IMR-90 (cell line): ENCODE results near the gene ANTXR1. TPM values are rescaled to one million over a fixed set of nuclear protein-coding genes. Genes with fewer than 3 reads are reported as not detected.
A peak's percentile ranks its signal among the peaks of the same experiment; 100 is the strongest.

ENCODE experiments used
- ATAC-seq: fragments of 200-7000 bp; cut with Tn5 transposase; 2 replicates; pipeline ENCODE4 v1.9.1; 2020; ENCODE audit warnings: low read depth, mild to moderate bottlenecking, moderate library complexity
- BruUV-seq: library from RNA; stranded (reverse); fragments of 400-500 nt; replicated peaks from 2 replicates; lab custom pipeline; 2021; lab: Mats Ljungman, UMichigan
- CTCF ChIA-PET: fragments of 300-600 bp; formaldehyde crosslinking; extraction: SDS; loops from one replicate; lab custom pipeline; 2021; ENCODE audit warnings: antibody characterized with exemption; lab: Yijun Ruan, JAX
- POLR2A ChIA-PET: fragments of 300-600 bp; sonication (Branson Sonifier 250); formaldehyde crosslinking; loops from one replicate; lab custom pipeline; 2022; ENCODE audit warnings: antibody characterized with exemption; ENCODE audit not compliant: unreplicated experiment; lab: Charles Lee
- DNase-seq: peaks from one replicate; pipeline ENCODE4 v3.0.0; 2013
- H2AFZ ChIP-seq: replicated peaks from 2 replicates; pipeline ENCODE3; 2013; ENCODE audit warnings: low read length, mild to moderate bottlenecking; ENCODE audit not compliant: poor library complexity
- H2AK5ac ChIP-seq: 2 replicates; pipeline ENCODE4 v1.6.1; 2013; ENCODE audit warnings: low read depth, low read length, inconsistent platforms
- H2AK9ac ChIP-seq: replicated peaks from 2 replicates; pipeline ENCODE3; 2013; ENCODE audit warnings: mild to moderate bottlenecking, low read depth, low read length, moderate library complexity; ENCODE audit not compliant: poor library complexity
- H2BK120ac ChIP-seq: 2 replicates; pipeline ENCODE4 v1.6.1; 2013; ENCODE audit warnings: low read depth, low read length, inconsistent platforms
- H2BK15ac ChIP-seq: 3 replicates; pipeline ENCODE4 v1.6.1; 2013; ENCODE audit warnings: low read depth, low read length, inconsistent platforms
- H2BK20ac ChIP-seq: 2 replicates; pipeline ENCODE4 v1.6.1; 2013; ENCODE audit warnings: low read depth, mild to moderate bottlenecking, inconsistent platforms, low read length, moderate library complexity
- H2BK5ac ChIP-seq: 2 replicates; pipeline ENCODE4 v1.6.1; 2013; ENCODE audit warnings: mild to moderate bottlenecking, low read depth, low read length, inconsistent platforms; ENCODE audit not compliant: poor library complexity, severe bottlenecking
- H3K14ac ChIP-seq: replicated peaks from 2 replicates; pipeline ENCODE4 v1.6.1; 2013; ENCODE audit warnings: low read depth, low read length, inconsistent platforms
- H3K18ac ChIP-seq: 2 replicates; pipeline ENCODE4 v1.6.1; 2013; ENCODE audit warnings: low read depth, low read length, control low read depth
- H3K23ac ChIP-seq: 2 replicates; pipeline ENCODE4 v1.6.1; 2013; ENCODE audit warnings: low read depth, low read length, inconsistent platforms
- H3K27ac ChIP-seq: 2 replicates; pipeline ENCODE4 v1.5.1; 2013; ENCODE audit warnings: mild to moderate bottlenecking, control low read depth, low read length; ENCODE audit not compliant: insufficient read depth
- H3K27me3 ChIP-seq: 2 replicates; pipeline ENCODE4 v1.6.1; 2013; ENCODE audit warnings: low read length; ENCODE audit not compliant: control insufficient read depth, insufficient read depth
- H3K36me3 ChIP-seq: 2 replicates; pipeline ENCODE4 v1.6.1; 2013; ENCODE audit warnings: low read length, mixed read lengths; ENCODE audit not compliant: control insufficient read depth, insufficient read depth
- H3K4ac ChIP-seq: 2 replicates; pipeline ENCODE4 v1.6.1; 2013; ENCODE audit warnings: low read depth, low read length, inconsistent platforms
- H3K4me1 ChIP-seq: 2 replicates; pipeline ENCODE4 v1.6.1; 2013; ENCODE audit warnings: low read length, mixed read lengths; ENCODE audit not compliant: control insufficient read depth, insufficient read depth
- H3K4me2 ChIP-seq: 2 replicates; pipeline ENCODE4 v1.6.1; 2013; ENCODE audit warnings: low read depth, mild to moderate bottlenecking, control low read depth, low read length, moderate library complexity
- H3K4me3 ChIP-seq: 2 replicates; pipeline ENCODE4 v1.5.1; 2013; ENCODE audit warnings: low read depth, mild to moderate bottlenecking, control low read depth, low read length, moderate library complexity; ENCODE audit not compliant: insufficient read depth
- H3K56ac ChIP-seq: 2 replicates; pipeline ENCODE4 v1.6.1; 2013; ENCODE audit warnings: low read length, inconsistent platforms; ENCODE audit not compliant: insufficient read depth; ENCODE audit errors: extremely low read depth
- H3K79me1 ChIP-seq, 2 experiments: 2 replicates each; pipeline ENCODE4 v1.6.1; 2013; ENCODE audit warnings: low read length in 2 of 2, inconsistent platforms in 1 of 2, low read depth in 1 of 2
- H3K9ac ChIP-seq: 2 replicates; pipeline ENCODE4 v1.6.1; 2013; ENCODE audit warnings: low read depth, low read length, control low read depth
- H3K9me1 ChIP-seq: 2 replicates; pipeline ENCODE4 v1.6.1; 2013; ENCODE audit warnings: low read length, inconsistent platforms; ENCODE audit not compliant: insufficient read depth
- H3K9me3 ChIP-seq: 2 replicates; pipeline ENCODE4 v1.6.1; 2013; ENCODE audit warnings: low read length; ENCODE audit not compliant: control insufficient read depth, insufficient read depth
- H4K20me1 ChIP-seq: 2 replicates; pipeline ENCODE4 v1.6.1; 2013; ENCODE audit warnings: low read length, inconsistent platforms; ENCODE audit not compliant: insufficient read depth
- H4K5ac ChIP-seq: 2 replicates; pipeline ENCODE4 v1.6.1; 2013; ENCODE audit warnings: mild to moderate bottlenecking, low read depth, low read length, control low read depth
- H4K8ac ChIP-seq, 2 experiments: 2 replicates each; pipeline ENCODE4 v1.6.1; 2013; ENCODE audit warnings: low read depth in 2 of 2, low read length in 2 of 2, control low read depth in 1 of 2, inconsistent platforms in 1 of 2
- H4K91ac ChIP-seq: 2 replicates; pipeline ENCODE4 v1.6.1; 2013; ENCODE audit warnings: low read depth, low read length, inconsistent platforms; ENCODE audit not compliant: insufficient read depth
- BHLHE40 ChIP-seq: fragments of 150-350 bp; IDR thresholded peaks from 2 replicates; pipeline ENCODE4 v1.6.1; 2016; ENCODE audit warnings: mild to moderate bottlenecking, low read depth, low read length
- CEBPB ChIP-seq: IDR thresholded peaks from 2 replicates; pipeline ENCODE4 v1.6.1; 2012; ENCODE audit warnings: low read depth, low read length, improper control_type of control experiment
- CHD1 ChIP-seq: IDR thresholded peaks from 2 replicates; pipeline ENCODE4 v1.6.1; 2012; ENCODE audit warnings: low read depth, low read length, improper control_type of control experiment
- CTCF ChIP-seq: conservative IDR thresholded peaks from 2 replicates; pipeline ENCODE4 v1.5.1; 2012; ENCODE audit warnings: mild to moderate bottlenecking, low read depth, low read length, improper control_type of control experiment
- ELK1 ChIP-seq: fragments of 150-350 bp; IDR thresholded peaks from 2 replicates; pipeline ENCODE4 v1.6.1; 2016; ENCODE audit warnings: low read depth, mild to moderate bottlenecking, low read length, moderate library complexity, borderline replicate concordance
- FOS ChIP-seq: fragments of 150-350 bp; IDR thresholded peaks from 2 replicates; pipeline ENCODE4 v1.6.1; 2016; ENCODE audit warnings: low read depth, low read length
- MAFK ChIP-seq: IDR thresholded peaks from 2 replicates; pipeline ENCODE4 v1.6.1; 2012; ENCODE audit warnings: low read depth, low read length, improper control_type of control experiment
- MAZ ChIP-seq: IDR thresholded peaks from 2 replicates; pipeline ENCODE4 v1.6.1; 2012; ENCODE audit warnings: low read depth, mild to moderate bottlenecking, low read length, improper control_type of control experiment, moderate library complexity, borderline replicate concordance
- MXI1 ChIP-seq: IDR thresholded peaks from 2 replicates; pipeline ENCODE4 v1.6.1; 2012; ENCODE audit warnings: low read depth, mild to moderate bottlenecking, low read length, moderate library complexity, borderline replicate concordance
- NFE2L2 ChIP-seq: fragments of 150-350 bp; IDR thresholded peaks from 2 replicates; pipeline ENCODE4 v1.6.1; 2016; ENCODE audit warnings: low read depth, mild to moderate bottlenecking, low read length
- POLR2A ChIP-seq: IDR thresholded peaks from 2 replicates; pipeline ENCODE4 v1.6.1; 2012; ENCODE audit warnings: mild to moderate bottlenecking, low read depth, low read length
- RAD21 ChIP-seq: IDR thresholded peaks from 2 replicates; pipeline ENCODE4 v1.6.1; 2012; ENCODE audit warnings: low read length, improper control_type of control experiment
- RFX5 ChIP-seq: IDR thresholded peaks from 2 replicates; pipeline ENCODE4 v1.8.0; 2012; ENCODE audit warnings: low read depth, mild to moderate bottlenecking, low read length, moderate library complexity
- SMC3 ChIP-seq: fragments of 150-350 bp; IDR thresholded peaks from 2 replicates; pipeline ENCODE4 v1.6.1; 2016; ENCODE audit warnings: low read depth, mild to moderate bottlenecking, antibody characterized with exemption, low read length, moderate library complexity
- USF2 ChIP-seq: fragments of 150-350 bp; IDR thresholded peaks from 2 replicates; pipeline ENCODE4 v1.6.1; 2017; ENCODE audit warnings: mild to moderate bottlenecking, antibody characterized with exemption, low read length, low read depth
- WGBS, 2 experiments: methylation state at CpG; one replicate each; pipeline versions ENCODE4 v1.1.5 to v1.1.7; 2013; ENCODE audit warnings: missing lambda C conversion rate in 2 of 2; ENCODE audit not compliant: insufficient read length in 1 of 2; ENCODE audit errors: extremely low coverage in 2 of 2; 5-methylcytosine and 5-hydroxymethylcytosine counted together
- dilution Hi-C: fragments of 300-500 bp; cut with HindIII; formaldehyde crosslinking; loops from one replicate; pipeline ENCODE4 v1.14.3; 2018; ENCODE audit warnings: low sequenced_read_pairs; ENCODE audit not compliant: unreplicated experiment
- in situ Hi-C: fragments of 300-500 bp; cut with MboI; formaldehyde crosslinking; loops from 3 replicates; pipeline ENCODE4 v1.14.3; 2019; ENCODE audit warnings: low sequenced_read_pairs, inconsistent platforms, mixed read lengths
- intact Hi-C: fragments of 100-400 bp; cut with micrococcal nuclease; formaldehyde crosslinking; loops from 2 replicates; pipeline ENCODE4 v1.10.0; 2022
- polyA plus RNA-seq, 3 experiments: library from polyadenylated mRNA; depleted of rRNA; stranded (reverse); fragments of >200 nt; gene quantifications; 2 replicates each; pipeline ENCODE4 v1.2.3, GENCODE V29; 2012; ENCODE audit warnings: low replicate concordance in 1 of 3
- total RNA-seq: library from RNA; depleted of rRNA; stranded (reverse); fragments of >200 nt; gene quantifications from 2 replicates; pipeline ENCODE4 v1.2.3, GENCODE V29; 2012

Gene ANTXR1
- total and polyA plus RNA-seq, 2 of the 4 experiments (the other 2 are of a cell fraction), result 27.2 to 36.9 TPM

GRCh38 chr2:69171897-69172525 is 159.0 kb downstream of the ANTXR1 start:
- Histone ChIP-seq H3K9ac (no peak overlapping the region), H3K56ac (no peak overlapping the region), H3K14ac (peak overlapping the region; percentile 66), H3K23ac (0 out of 2 replicates have a peak overlapping the region, but pooled peaks have one; percentile 27), H3K36me3 (peaks cover 43% of the 10 kb centered on the region), H4K91ac (peak overlapping the region; percentile 17; the same call in 1 of the 2 replicates), H4K20me1 (no peaks in the 10 kb centered on the region), H3K4ac (no peak overlapping the region), H2BK15ac (no peak overlapping the region), H3K9me1 (peaks cover 40% of the 10 kb centered on the region), H2BK5ac (no peak overlapping the region), H4K8ac (no peak overlapping the region), H2AK5ac (peak overlapping the region; percentile 12; the same call in 1 of the 2 replicates), H2AFZ (no peak overlapping the region), H2BK120ac (peak overlapping the region; percentile 30), H2AK9ac (no peak overlapping the region), H3K18ac (no peak overlapping the region), H3K4me3 (no peak overlapping the region), H3K79me1 (peaks cover 7 to 49% of the 10 kb centered on the region in 2 experiments; a peak in 3 of 4 replicates), H3K27ac (no peak overlapping the region), H3K4me1 (peaks cover 16% of the 10 kb centered on the region), H3K9me3 (no peaks in the 10 kb centered on the region), H2BK20ac (no peak overlapping the region), H3K27me3 (no peaks in the 10 kb centered on the region), H4K5ac (peak overlapping the region; percentile 59; the same call in 1 of the 2 replicates), H3K4me2 (no peak overlapping the region)
- dilution Hi-C loops (no loop called here), in situ Hi-C loops (loop anchor here (10.0 kb wide), 1 partner anchor 157 kb away; the partner anchor contains the start of gene ANTXR1), intact Hi-C loops (no loop called here)
- ATAC-seq, result no peak
- ChIA-PET POLR2A (no interaction called here), CTCF (interaction anchor here (1.0 kb wide), 1 partner anchor 71 kb away, joined by 3 read pairs; no protein-coding TSS in a partner anchor)
- DNase-seq, result no peak
- WGBS, 2 experiments, result no CpG with 5 or more reads among the region's 7 CpGs
- BruUV-seq, result no TSS peak
- no peak for TF ChIP-seq MAFK
- no peak for TF ChIP-seq USF2
- TF ChIP-seq RFX5, result no peak
- TF ChIP-seq MAZ, result no peak
- TF ChIP-seq CTCF, result no peak
- no peak for TF ChIP-seq ELK1
- no peak for TF ChIP-seq CHD1
- no peak for TF ChIP-seq CEBPB
- TF ChIP-seq SMC3, result no peak
- TF ChIP-seq BHLHE40, result no peak
- no peak for TF ChIP-seq RAD21
- no peak for TF ChIP-seq FOS
- no peak for TF ChIP-seq MXI1
- no peak for TF ChIP-seq POLR2A
- no peak for TF ChIP-seq NFE2L2
